ACC112 (cell line): Measurements from ENCODE around the gene RAB4B.
"Not testable (repeated sequence)": the region's sequence is repeated elsewhere in the genome, so short reads cannot be mapped to it uniquely, and the experiment has no call there.

Experiments
- H2AFZ ChIP-seq: fragments of 200-600 bp; sonication (generic); one replicate; pipeline ENCODE4 v1.6.0; 2017; ENCODE audit warnings: antibody characterized with exemption, low read length; ENCODE audit not compliant: unreplicated experiment
- H3K27ac ChIP-seq: fragments of 200-600 bp; sonication (generic); 2 replicates; pipeline ENCODE4 v1.5.1; 2014; ENCODE audit warnings: low read depth, mild to moderate bottlenecking, antibody characterized with exemption, low read length, moderate library complexity
- H3K27me3 ChIP-seq: fragments of 200-600 bp; sonication (generic); 2 replicates; pipeline ENCODE4 v1.6.1; 2014; ENCODE audit warnings: mild to moderate bottlenecking, antibody characterized with exemption, low read length, moderate library complexity, mixed read lengths; ENCODE audit not compliant: insufficient read depth
- H3K36me3 ChIP-seq: fragments of 200-600 bp; sonication (generic); 2 replicates; pipeline ENCODE4 v1.6.1; 2016; ENCODE audit warnings: mild to moderate bottlenecking, antibody characterized with exemption, low read length, moderate library complexity, mixed read lengths; ENCODE audit not compliant: insufficient read depth
- H3K4me1 ChIP-seq: fragments of 200-600 bp; sonication (generic); one replicate; pipeline ENCODE4 v1.6.1; 2016; ENCODE audit warnings: low read length, mixed read lengths; ENCODE audit not compliant: insufficient read depth, unreplicated experiment, control insufficient read depth
- H3K4me3 ChIP-seq: fragments of 200-600 bp; sonication (generic); 2 replicates; pipeline ENCODE4 v1.5.1; 2014; ENCODE audit warnings: mild to moderate bottlenecking, low read depth, low read length
- H3K79me2 ChIP-seq: fragments of 200-600 bp; sonication (generic); one replicate; pipeline ENCODE4 v1.6.0; 2016; ENCODE audit warnings: low read length; ENCODE audit not compliant: control insufficient read depth, unreplicated experiment, insufficient read depth

Gene RAB4B

DNA sequence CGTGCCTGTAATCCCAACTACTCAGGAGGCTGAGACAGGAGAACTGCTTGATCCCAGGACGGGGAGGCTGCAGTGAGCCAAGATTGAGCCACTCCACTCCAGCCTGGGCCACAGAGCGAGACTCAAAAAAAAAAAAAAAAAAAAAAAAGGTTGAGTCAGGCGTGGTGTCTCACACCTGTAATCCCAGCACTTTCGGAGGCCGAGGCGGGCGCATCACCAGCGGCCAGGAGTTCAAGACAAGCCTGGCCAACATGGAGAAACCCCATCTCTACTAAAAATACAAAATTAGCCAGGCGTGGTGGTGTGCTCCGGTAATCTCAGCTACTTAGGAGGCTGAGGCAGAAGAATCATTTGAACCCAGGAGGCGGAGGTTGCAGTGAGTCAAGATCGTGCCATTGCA lies 11.7 kb upstream of the RAB4B start:
- not testable (repeated sequence) for H3K27me3 ChIP-seq, H3K79me2 ChIP-seq, H3K27ac ChIP-seq, H3K4me3 ChIP-seq, H3K4me1 ChIP-seq, H2AFZ ChIP-seq, H3K36me3 ChIP-seq

DNA sequence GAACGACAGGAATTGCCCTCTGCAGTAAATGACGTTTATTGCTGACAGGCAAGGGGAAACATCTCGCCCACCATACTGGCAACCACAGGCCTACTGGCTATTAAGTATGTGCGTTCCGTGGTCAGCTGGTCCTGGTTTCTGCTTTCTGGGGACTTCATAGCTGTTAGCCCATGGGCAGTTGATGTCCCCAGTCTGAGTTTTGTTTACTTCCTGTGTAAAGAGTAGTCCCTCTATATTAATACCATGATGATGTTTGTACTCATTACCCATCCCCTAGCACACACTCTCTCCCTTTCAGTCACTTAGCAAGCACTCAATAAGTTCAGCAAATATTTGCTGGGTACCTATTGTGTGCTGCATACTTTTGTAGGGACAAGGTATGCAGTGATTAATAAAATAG lies 9.2 kb upstream of the RAB4B start:
- Histone ChIP-seq H2AFZ (no peak overlapping the region), H3K79me2 (no peaks in the 10 kb centered on the region), H3K36me3 (0 out of 2 replicates have a peak, but pooled peaks cover 1% of the 10 kb centered on the region), H3K27ac (no peak overlapping the region), H3K27me3 (no peaks in the 10 kb centered on the region), H3K4me3 (no peak overlapping the region), H3K4me1 (no peaks in the 10 kb centered on the region)

DNA sequence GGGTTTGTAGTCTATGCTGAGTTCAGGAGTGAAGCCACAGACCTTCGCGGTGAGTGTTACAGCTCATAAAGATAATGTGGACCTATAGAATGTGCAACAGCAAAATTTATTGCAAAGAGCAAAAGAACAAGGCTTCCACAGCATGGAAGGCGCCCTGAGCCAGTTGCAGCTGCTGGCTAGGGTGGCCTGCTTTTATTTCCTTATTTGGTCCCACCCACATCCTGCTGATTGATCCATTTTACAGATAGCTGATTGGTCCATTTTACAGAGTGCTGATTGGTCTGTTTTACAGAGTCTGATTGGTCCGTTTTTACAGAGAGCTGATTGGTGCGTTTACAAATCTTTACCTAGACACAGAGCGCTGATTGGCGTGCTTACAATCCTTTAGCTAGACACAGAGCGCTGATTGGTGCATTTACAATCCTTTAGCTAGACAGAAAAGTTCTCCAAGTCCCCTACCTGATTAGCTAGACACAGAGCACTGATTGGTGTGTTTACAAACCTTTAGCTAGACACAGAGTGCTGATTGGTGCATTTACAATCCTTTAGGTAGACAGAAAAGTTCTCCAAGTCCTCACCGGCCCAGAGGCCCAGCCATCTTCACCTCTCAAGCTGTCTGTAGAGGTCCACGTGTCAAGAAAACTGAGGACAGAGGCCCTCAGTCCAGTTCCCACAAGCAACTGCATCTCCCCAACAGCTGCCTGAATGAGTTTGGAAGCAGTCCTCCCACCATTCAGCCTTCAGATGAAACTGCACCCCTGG lies 6.8 kb upstream of the RAB4B start:
- not testable (repeated sequence) for H3K4me1 ChIP-seq

DNA sequence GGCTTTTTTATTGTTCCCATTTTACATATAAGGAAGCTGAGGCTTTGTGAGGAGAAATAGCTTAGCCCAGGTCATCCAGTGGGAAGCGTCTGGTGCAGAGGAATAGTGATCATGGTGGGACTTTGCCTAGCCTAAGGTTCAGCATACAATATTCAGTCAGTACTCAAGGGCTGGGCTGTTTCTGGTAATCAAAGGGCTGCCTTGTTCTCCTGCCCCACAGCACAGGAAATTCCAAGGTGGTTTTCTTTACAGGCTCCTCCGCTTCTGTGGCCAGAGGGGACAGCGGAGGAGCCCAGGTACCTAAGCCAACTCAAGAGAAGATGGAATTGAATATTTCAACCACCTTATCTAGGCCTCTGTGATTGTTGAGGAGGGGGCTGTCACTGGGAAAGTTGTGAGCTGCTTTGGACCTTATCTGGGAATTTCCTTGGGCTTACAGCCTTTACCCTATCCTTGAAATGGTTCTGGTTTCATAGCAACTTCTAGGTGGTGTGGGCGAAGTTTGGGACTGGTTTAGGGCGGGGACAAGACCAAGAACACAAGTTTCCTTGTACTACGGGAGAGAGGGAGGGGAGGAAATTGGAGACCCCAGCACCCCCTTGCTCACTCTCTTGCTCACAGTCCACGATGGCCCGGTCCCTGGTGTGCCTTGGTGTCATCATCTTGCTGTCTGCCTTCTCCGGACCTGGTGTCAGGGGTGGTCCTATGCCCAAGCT lies 3.0 kb upstream of the RAB4B start, which contains the start of gene MIA:
Gene MIA, plus strand, starts transcription at position 606 of the 716 bp plus-strand sequence. Its CDS starts 22 bp downstream, at position 628.
- no peak within 1 kb of the TSS for H2AFZ ChIP-seq
- no peaks in the 10 kb centered on the region for H3K27me3 ChIP-seq
- H3K4me1 ChIP-seq: peaks cover 7% of the 10 kb centered on the region
- no peaks in the 10 kb centered on the region for H3K79me2 ChIP-seq
- no peak within 1 kb of the TSS for H3K4me3 ChIP-seq
- H3K36me3 ChIP-seq: no peaks in the 10 kb centered on the region
- H3K27ac ChIP-seq: no peak within 1 kb of the TSS

More for the DNA sequence above, 6.8 kb upstream of the RAB4B start:
- not testable (repeated sequence) for H3K4me3 ChIP-seq, H3K36me3 ChIP-seq, H3K27ac ChIP-seq, H3K27me3 ChIP-seq, H2AFZ ChIP-seq, H3K79me2 ChIP-seq

DNA sequence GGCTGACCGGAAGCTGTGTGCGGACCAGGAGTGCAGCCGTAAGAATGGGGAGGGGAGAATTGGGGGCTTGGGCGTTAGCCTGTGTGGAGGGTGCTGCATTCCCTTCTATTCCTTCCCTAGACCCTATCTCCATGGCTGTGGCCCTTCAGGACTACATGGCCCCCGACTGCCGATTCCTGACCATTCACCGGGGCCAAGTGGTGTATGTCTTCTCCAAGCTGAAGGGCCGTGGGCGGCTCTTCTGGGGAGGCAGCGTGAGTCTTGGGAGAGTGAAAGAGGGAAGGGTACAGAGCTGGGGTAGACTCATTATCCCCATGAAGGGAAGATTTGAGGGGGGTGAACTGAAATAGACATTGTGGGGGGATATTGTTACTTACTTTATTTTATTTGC lies 2.4 kb upstream of the RAB4B start:
- peaks cover 7% of the 10 kb centered on the region for H3K4me1 ChIP-seq

DNA sequence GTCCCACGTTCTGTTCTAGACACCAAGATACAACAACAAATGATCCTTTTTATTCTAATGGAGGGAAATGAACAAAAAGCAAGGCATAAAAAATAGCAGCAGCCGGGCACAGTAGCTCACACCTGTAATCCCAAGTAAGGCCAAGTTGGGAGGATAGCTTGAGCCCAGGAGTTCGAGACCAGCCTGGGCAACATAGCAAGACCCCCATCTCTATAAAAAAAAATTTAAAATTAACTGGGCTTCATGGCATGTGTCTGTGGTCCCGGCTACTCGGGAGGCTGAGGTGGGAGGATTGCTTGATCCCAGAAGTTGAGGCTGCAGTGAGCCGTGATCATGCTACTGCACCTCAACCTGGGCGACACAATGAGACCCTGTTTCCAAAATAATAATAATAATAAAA lies 1.7 kb upstream of the RAB4B start:
- H3K27ac ChIP-seq: no peak overlapping the region

More for the DNA sequence above, 2.4 kb upstream of the RAB4B start:
- Histone ChIP-seq H3K27ac (no peak overlapping the region), H2AFZ (no peak overlapping the region), H3K27me3 (no peaks in the 10 kb centered on the region), H3K36me3 (no peaks in the 10 kb centered on the region), H3K4me3 (no peak overlapping the region), H3K79me2 (no peaks in the 10 kb centered on the region)

DNA sequence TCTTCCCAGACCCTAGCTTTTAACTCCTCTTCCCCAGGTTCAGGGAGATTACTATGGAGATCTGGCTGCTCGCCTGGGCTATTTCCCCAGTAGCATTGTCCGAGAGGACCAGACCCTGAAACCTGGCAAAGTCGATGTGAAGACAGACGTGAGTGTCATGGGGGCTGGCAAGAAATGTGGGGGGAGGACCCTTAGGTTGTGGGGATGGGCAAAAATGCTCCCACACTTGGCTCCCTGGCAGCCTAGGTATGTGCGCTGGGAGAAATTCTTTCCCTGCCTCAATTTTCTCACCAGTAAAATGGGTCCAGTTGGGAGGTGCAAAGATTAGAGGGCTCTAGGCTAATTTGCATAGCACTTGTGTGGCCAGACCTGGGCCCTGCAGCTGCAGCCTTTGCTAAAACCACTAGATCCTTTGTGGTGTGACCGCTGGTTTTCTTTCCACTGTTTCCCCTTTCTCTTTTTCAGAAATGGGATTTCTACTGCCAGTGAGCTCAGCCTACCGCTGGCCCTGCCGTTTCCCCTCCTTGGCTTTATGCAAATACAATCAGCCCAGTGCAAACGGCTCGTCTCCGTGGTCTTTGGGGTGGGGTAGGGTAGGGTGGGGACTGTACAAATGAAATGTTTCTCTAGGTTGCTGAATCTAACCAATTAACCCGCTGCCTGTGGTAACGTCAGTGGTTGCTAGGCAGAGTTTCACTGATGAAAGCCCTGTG lies 959 bp upstream of the RAB4B start:
- Histone ChIP-seq H3K27ac (peak overlapping the region; percentile 93), H3K4me3 (peak overlapping the region; percentile 93), H3K36me3 (no peaks in the 10 kb centered on the region), H3K4me1 (peaks cover 7% of the 10 kb centered on the region), H2AFZ (peak overlapping the region; percentile 38), H3K27me3 (no peaks in the 10 kb centered on the region), H3K79me2 (no peaks in the 10 kb centered on the region)

More for the DNA sequence above, 1.7 kb upstream of the RAB4B start:
- Histone ChIP-seq H2AFZ (no peak overlapping the region), H3K4me3 (no peak overlapping the region), H3K4me1 (peaks cover 7% of the 10 kb centered on the region), H3K36me3 (no peaks in the 10 kb centered on the region), H3K79me2 (no peaks in the 10 kb centered on the region), H3K27me3 (no peaks in the 10 kb centered on the region)

DNA sequence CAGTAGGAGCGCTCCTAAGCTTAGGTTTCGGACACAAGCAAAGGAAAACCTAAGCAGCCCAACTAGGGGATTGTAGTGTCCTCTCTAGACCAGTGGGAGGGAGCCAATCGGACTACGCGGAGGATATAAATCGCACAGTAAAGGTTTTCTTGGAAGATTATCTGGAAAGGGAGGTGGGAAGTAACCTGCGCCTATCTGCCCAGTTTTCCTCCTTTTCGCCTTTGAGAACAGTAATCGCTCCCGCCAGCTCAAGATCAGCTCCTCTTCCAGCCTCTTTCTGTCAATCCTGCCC lies 456 bp upstream of the RAB4B start:
- no peaks in the 10 kb centered on the region for H3K79me2 ChIP-seq
- peak overlapping the region; percentile 92 for H2AFZ ChIP-seq
- peak overlapping the region; percentile 93 for H3K4me3 ChIP-seq
- H3K4me1 ChIP-seq: peaks cover 7% of the 10 kb centered on the region
- no peaks in the 10 kb centered on the region for H3K27me3 ChIP-seq
- no peaks in the 10 kb centered on the region for H3K36me3 ChIP-seq
- peak overlapping the region; percentile 93 for H3K27ac ChIP-seq

DNA sequence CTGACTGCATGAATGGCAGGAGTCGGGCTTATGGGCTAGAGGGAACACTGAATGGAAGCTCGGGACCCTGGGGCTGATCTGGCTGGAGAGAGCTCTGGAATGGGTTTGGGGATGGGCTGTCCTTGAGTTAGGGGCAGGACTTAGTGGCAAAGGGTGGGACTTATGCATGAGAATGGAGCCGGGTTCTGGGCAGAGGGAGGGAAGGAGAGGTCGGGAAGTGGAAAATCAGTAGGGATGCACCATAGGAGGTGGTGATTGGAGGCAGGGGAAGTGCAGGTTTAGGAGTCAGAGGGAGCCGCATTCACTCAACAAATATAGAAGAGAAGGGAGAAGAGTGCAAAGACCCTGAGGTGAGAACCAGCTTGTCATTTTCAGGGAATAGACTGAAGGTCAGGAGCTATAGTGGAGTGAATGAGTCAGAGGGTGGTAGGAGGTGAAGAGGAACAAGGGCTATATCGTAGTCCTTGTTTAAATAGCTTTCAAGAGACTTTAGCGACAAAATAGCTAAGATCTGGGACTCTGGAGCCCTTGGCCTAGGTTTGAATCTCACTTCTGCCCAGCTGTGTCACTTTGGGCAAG lies 748 bp downstream of the RAB4B start:
- peak overlapping the region; percentile 85 for H2AFZ ChIP-seq
- H3K36me3 ChIP-seq: no peaks in the 10 kb centered on the region
- H3K27me3 ChIP-seq: no peaks in the 10 kb centered on the region
- H3K4me3 ChIP-seq: peak overlapping the region; percentile 93
- peak overlapping the region; percentile 93 for H3K27ac ChIP-seq
- no peaks in the 10 kb centered on the region for H3K79me2 ChIP-seq
- H3K4me1 ChIP-seq: peaks cover 7% of the 10 kb centered on the region

DNA sequence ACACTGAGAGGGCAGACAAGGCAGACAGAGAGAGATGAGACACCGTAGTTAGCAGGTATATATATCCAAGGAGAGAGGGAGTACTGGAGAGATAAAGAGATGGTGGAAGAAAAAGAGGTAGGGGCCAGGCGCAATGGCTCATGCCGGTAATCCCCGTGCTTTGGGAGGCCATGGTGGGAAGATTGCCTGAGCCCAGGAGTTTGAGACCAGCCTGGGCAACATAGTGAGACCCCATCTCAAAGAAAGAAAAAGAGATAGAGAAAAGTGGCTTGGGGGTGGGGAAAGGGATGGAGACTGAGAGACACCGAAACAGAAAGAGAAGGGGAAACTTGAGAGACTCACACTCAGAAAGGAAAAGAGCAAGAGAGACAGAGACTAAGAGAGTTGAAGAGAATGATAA lies 2.5 kb downstream of the RAB4B start:
- Histone ChIP-seq H3K79me2 (no peaks in the 10 kb centered on the region), H3K4me1 (peaks cover 7% of the 10 kb centered on the region), H3K36me3 (no peaks in the 10 kb centered on the region), H3K4me3 (no peak overlapping the region), H3K27ac (no peak overlapping the region), H3K27me3 (no peaks in the 10 kb centered on the region), H2AFZ (no peak overlapping the region)
